KOPT-K1 (cell line): Measurements from ENCODE around the gene ARPC5L.

Source experiments
- H3K27ac ChIP-seq: fragments of 200-600 bp; sonication (generic); 2 replicates; pipeline ENCODE4 v1.5.1; 2016; ENCODE audit warnings: antibody characterized with exemption, mild to moderate bottlenecking, low read depth, low read length; ENCODE audit not compliant: poor library complexity, severe bottlenecking
- H3K36me3 ChIP-seq: fragments of 200-600 bp; sonication (generic); 2 replicates; pipeline ENCODE4 v1.5.1; 2017; ENCODE audit warnings: antibody characterized with exemption, mild to moderate bottlenecking, low read length, moderate library complexity; ENCODE audit not compliant: insufficient read depth
- H3K9me3 ChIP-seq: fragments of 200-600 bp; sonication (generic); 2 replicates; pipeline ENCODE4 v1.5.1; 2017; ENCODE audit warnings: antibody characterized with exemption, low read length, mild to moderate bottlenecking; ENCODE audit not compliant: insufficient read depth, poor library complexity, severe bottlenecking

The ARPC5L gene

GRCh38 chr9:124861342-124862229 is at the start of gene ARPC5L, which contains the start of gene RPL35:
Gene ARPC5L (plus strand): TSS chr9:124862130. CDS start chr9:124869291, 7,161 bp downstream.
Gene RPL35 (minus strand): TSS chr9:124861957. CDS start chr9:124861912, 45 bp downstream.
- peak within 1 kb of the TSS; percentile 90 for H3K27ac ChIP-seq
- H3K9me3 ChIP-seq: no peaks in the 10 kb centered on the region
- peaks cover 48% of the 10 kb centered on the region for H3K36me3 ChIP-seq

- Histone ChIP-seq H3K9me3 (no peaks in the 10 kb centered on the region), H3K27ac (no peak overlapping the region), H3K36me3 (no peaks in the 10 kb centered on the region)
Observed at GRCh38 chr9:124812441-124812876, 49.5 kb upstream of the ARPC5L start.

- no peak overlapping the region for H3K27ac ChIP-seq
Observed at GRCh38 chr9:124813041-124813440, 48.9 kb upstream of the ARPC5L start.

GRCh38 chr9:124813501-124814163 is 48.3 kb upstream of the ARPC5L start:
- Histone ChIP-seq H3K9me3 (no peaks in the 10 kb centered on the region), H3K36me3 (no peaks in the 10 kb centered on the region), H3K27ac (no peak overlapping the region)

More at GRCh38 chr9:124813041-124813440, 48.9 kb upstream of the ARPC5L start:
- Histone ChIP-seq H3K9me3 (no peaks in the 10 kb centered on the region), H3K36me3 (no peaks in the 10 kb centered on the region)

- Histone ChIP-seq H3K27ac (no peak overlapping the region), H3K9me3 (no peaks in the 10 kb centered on the region)
Observed at GRCh38 chr9:124814164-124814535, 47.8 kb upstream of the ARPC5L start.

GRCh38 chr9:124815601-124816000 is 46.3 kb upstream of the ARPC5L start:
- H3K9me3 ChIP-seq: no peaks in the 10 kb centered on the region
- no peak overlapping the region for H3K27ac ChIP-seq
- H3K36me3 ChIP-seq: no peaks in the 10 kb centered on the region

More at GRCh38 chr9:124814164-124814535, 47.8 kb upstream of the ARPC5L start:
- no peaks in the 10 kb centered on the region for H3K36me3 ChIP-seq

- Histone ChIP-seq H3K9me3 (no peaks in the 10 kb centered on the region), H3K36me3 (no peaks in the 10 kb centered on the region), H3K27ac (peak overlapping the region; percentile 83)
Observed at GRCh38 chr9:124818431-124819281, 43.3 kb upstream of the ARPC5L start.

- no peaks in the 10 kb centered on the region for H3K36me3 ChIP-seq
- no peaks in the 10 kb centered on the region for H3K9me3 ChIP-seq
- H3K27ac ChIP-seq: no peak overlapping the region
Observed at GRCh38 chr9:124820698-124821623, 41.0 kb upstream of the ARPC5L start.

GRCh38 chr9:124828489-124829333 is 33.2 kb upstream of the ARPC5L start:
- Histone ChIP-seq H3K9me3 (no peaks in the 10 kb centered on the region), H3K27ac (no peak overlapping the region), H3K36me3 (no peaks in the 10 kb centered on the region)

- H3K9me3 ChIP-seq: no peaks in the 10 kb centered on the region
- H3K27ac ChIP-seq: no peak overlapping the region
- no peaks in the 10 kb centered on the region for H3K36me3 ChIP-seq
Observed at GRCh38 chr9:124829334-124829669, 32.6 kb upstream of the ARPC5L start.

GRCh38 chr9:124830593-124830992 is 31.3 kb upstream of the ARPC5L start:
- Histone ChIP-seq H3K9me3 (no peaks in the 10 kb centered on the region), H3K27ac (no peak overlapping the region), H3K36me3 (no peaks in the 10 kb centered on the region)

- H3K9me3 ChIP-seq: no peaks in the 10 kb centered on the region
- no peak overlapping the region for H3K27ac ChIP-seq
- no peaks in the 10 kb centered on the region for H3K36me3 ChIP-seq
Observed at GRCh38 chr9:124831642-124832364, 30.1 kb upstream of the ARPC5L start.

- Histone ChIP-seq H3K9me3 (no peaks in the 10 kb centered on the region), H3K36me3 (no peaks in the 10 kb centered on the region), H3K27ac (no peak overlapping the region)
Observed at GRCh38 chr9:124834591-124834990, 27.3 kb upstream of the ARPC5L start.
